SJCRH30 (cell line): ENCODE data around the gene SDK2. TPM values are rescaled to one million over a fixed set of nuclear protein-coding genes. Genes with fewer than 3 reads are reported as not detected.
"Not testable (repeated sequence)": the region's sequence is repeated elsewhere in the genome, so short reads cannot be mapped to it uniquely, and the experiment has no call there.

Experiments used
- DNase-seq, 2 experiments: peaks; one replicate each; pipeline ENCODE4 v3.0.0-alpha.2; 2015 to 2020
- H3K27ac ChIP-seq: fragments of 250-450 bp; sonication (Bioruptor Pico); 2 replicates; pipeline ENCODE4 v1.5.1; 2020; ENCODE audit warnings: mild to moderate bottlenecking, moderate library complexity
- H3K27me3 ChIP-seq: fragments of 250-450 bp; sonication (Bioruptor Pico); 2 replicates; pipeline ENCODE4 v1.5.1; 2020; ENCODE audit warnings: mild to moderate bottlenecking, moderate library complexity
- H3K36me3 ChIP-seq: fragments of 250-450 bp; sonication (Bioruptor Pico); 2 replicates; pipeline ENCODE4 v1.5.1; 2020; ENCODE audit warnings: mild to moderate bottlenecking, moderate library complexity
- H3K4me1 ChIP-seq: fragments of 250-450 bp; sonication (Bioruptor Pico); 2 replicates; pipeline ENCODE4 v1.5.1; 2020; ENCODE audit warnings: mild to moderate bottlenecking, moderate library complexity
- H3K4me3 ChIP-seq: fragments of 250-450 bp; sonication (Bioruptor Pico); 2 replicates; pipeline ENCODE4 v1.5.1; 2020; ENCODE audit warnings: mild to moderate bottlenecking, moderate library complexity
- H3K9me3 ChIP-seq: fragments of 250-450 bp; sonication (Bioruptor Pico); replicated peaks from 2 replicates; pipeline ENCODE4 v1.5.1; 2020; ENCODE audit warnings: mild to moderate bottlenecking, moderate library complexity
- total RNA-seq: library from RNA; depleted of rRNA; stranded (reverse); fragments of >200 nt; shearing (Covaris generic); gene quantifications from 2 replicates; pipeline ENCODE4 v1.2.3, GENCODE V29; 2014

Gene SDK2
- total RNA-seq, 1 experiment from 2014 or later = 15.2 TPM

DNA sequence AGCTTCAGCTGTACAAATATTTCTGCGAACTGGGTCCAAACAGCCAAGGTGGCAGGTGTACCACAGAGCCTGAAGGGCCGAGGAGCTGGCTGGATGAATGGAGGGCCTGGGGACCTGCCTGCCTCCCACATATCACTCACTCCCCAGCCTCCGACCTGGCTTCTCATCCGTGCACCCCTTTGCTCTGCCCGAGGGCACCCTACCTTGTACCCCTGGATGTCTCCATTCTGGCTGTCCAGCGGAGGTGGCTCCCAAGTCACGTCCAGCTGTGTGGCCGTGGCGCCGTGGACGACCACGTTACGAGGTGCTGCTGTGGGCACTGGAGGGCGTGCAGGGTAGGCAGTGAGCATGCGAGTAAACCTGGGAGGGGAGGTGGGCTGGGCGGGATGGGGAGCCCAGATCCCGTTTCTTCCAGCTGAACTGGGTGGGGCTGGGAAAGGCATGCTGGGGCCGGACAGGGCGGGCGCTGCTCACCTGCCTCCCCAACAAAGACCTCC lies 265.2 kb downstream of the SDK2 start:
- Histone ChIP-seq H3K9me3 (no peaks in the 10 kb centered on the region), H3K4me3 (no peak overlapping the region), H3K27me3 (no peaks in the 10 kb centered on the region), H3K4me1 (no peaks in the 10 kb centered on the region), H3K27ac (no peak overlapping the region), H3K36me3 (no peaks in the 10 kb centered on the region)
- DNase-seq = no peak

DNA sequence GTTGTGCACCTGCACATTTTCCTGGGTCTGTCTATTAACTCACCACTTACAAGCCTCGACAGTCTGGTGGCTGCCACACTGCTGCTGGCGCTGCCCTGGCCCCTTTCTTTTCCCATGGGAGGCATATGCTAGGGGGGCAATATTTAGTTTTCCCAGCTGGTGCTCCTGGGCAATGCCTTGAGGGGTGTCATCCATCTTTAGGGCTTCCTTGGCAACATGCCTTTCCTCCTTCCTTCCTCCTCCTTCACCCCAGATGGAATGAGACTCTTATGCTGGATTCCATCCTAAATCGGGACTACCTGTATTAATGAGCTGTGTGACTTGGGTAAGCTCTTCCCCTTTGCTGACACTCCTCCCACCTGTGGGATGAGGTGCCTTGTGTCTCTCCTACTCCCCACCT lies 267.6 kb downstream of the SDK2 start:
- no peak for DNase-seq
- H3K27ac ChIP-seq = no peak overlapping the region
- H3K9me3 ChIP-seq = no peaks in the 10 kb centered on the region
- no peaks in the 10 kb centered on the region for H3K36me3 ChIP-seq
- no peak overlapping the region for H3K4me3 ChIP-seq
- H3K27me3 ChIP-seq = no peaks in the 10 kb centered on the region
- no peaks in the 10 kb centered on the region for H3K4me1 ChIP-seq

DNA sequence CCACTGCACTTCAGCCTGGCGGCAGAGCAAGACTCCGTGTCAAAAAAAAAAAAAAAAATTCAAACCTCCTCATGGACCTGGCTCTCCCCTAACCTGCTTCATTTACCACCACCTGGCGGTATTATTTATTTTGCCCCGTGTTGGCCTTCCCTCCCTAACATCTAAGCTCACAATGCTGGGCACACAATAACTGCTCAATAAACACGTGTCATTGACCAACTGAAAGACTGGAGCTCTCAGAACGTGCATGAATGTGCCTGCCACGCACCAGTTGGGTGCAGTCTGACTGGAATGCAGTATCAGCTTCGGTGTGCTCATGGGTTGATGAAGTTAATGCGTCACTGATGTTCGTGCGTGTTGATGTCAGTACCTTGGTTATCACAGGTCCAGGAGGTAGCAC lies 268.1 kb downstream of the SDK2 start:
- no peaks in the 10 kb centered on the region for H3K27me3 ChIP-seq
- H3K4me3 ChIP-seq = no peak overlapping the region
- H3K27ac ChIP-seq = no peak overlapping the region
- H3K9me3 ChIP-seq = no peaks in the 10 kb centered on the region
- no peaks in the 10 kb centered on the region for H3K4me1 ChIP-seq
- no peak for DNase-seq
- H3K36me3 ChIP-seq = no peaks in the 10 kb centered on the region

DNA sequence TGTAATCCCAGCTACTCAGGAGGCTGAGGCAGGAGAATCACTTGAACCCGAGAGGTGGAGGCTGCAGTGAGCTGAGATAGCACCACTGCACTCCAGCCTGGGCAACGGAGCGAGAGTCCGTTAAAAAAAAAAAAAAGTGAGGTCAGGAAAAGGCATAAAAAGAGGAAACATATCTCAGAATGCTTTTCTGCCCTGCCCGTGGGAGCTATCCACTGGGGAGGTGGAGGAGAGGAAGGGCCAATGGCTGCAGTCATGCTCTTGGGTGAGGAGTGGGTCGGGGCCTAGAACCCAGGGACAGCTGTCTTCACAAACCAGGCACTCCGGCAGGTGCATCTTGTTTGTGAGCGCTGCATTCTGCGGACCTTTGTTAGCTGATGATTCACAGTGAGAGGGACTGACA lies 272.4 kb downstream of the SDK2 start:
- DNase-seq = no peak
- H3K36me3 ChIP-seq = no peaks in the 10 kb centered on the region
- H3K4me3 ChIP-seq = no peak overlapping the region

DNA sequence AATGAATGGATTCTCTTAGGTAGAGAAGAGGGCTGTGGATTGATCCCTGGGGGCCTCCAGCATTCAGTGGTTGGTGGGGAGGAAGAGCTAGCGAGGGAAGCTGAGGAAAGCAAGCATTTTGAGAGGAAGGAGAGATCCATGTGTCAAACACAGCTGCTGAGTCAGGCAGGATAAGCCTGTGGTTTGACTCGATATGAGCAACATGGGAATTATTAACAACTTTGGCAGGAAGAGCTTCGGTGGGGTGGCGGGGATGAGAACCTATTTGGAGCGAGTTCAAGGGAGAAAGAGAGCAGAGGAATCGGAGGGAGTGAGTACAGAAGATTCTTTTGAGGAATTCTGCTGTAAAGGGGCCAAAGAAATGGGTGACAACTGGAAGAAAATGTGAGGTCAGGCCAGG lies 273.0 kb downstream of the SDK2 start:
- no peaks in the 10 kb centered on the region for H3K27me3 ChIP-seq
- DNase-seq = no peak
- no peak overlapping the region for H3K4me3 ChIP-seq
- H3K4me1 ChIP-seq = no peaks in the 10 kb centered on the region
- no peaks in the 10 kb centered on the region for H3K36me3 ChIP-seq
- no peak overlapping the region for H3K27ac ChIP-seq
- H3K9me3 ChIP-seq = no peaks in the 10 kb centered on the region

More for the DNA sequence above, 272.4 kb downstream of the SDK2 start:
- Histone ChIP-seq H3K4me1 (no peaks in the 10 kb centered on the region), H3K27ac (no peak overlapping the region), H3K9me3 (no peaks in the 10 kb centered on the region), H3K27me3 (no peaks in the 10 kb centered on the region)

DNA sequence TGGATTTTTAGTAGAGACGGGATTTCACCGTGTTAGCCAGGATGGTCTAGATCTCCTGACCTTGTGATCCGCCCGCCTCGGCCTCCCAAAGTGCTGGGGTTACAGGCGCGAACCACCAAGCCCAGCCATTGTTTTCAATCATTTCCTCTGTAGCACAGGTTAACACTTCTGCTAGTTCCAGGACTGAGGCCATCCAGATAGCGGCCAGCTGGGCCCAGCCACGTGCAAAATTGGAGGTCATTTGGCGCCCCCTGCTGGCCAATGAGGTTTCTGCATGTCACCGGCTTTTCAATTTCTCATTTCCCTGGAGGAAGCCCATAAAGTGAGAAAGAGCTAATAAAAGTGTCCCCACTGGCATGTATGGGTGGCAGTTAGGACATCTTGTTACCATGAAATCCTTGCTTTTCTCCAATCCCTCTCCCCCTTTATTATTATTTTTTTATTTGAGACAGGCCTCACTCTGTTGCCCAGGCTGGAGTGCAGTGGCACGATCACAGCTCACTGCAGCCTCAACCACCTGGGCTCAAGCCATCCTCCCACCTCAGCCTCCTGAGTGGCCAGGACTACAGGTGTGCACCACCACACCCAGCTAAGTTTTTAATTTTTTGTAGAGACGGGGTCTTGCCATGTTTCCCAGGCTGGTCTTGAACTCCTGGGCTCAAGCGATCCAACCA lies 274.3 kb downstream of the SDK2 start:
- H3K9me3 ChIP-seq, H3K4me3 ChIP-seq, H3K4me1 ChIP-seq, H3K27ac ChIP-seq, H3K36me3 ChIP-seq, H3K27me3 ChIP-seq: not testable (repeated sequence)
- peak; percentile 77 to 89 for DNase-seq

DNA sequence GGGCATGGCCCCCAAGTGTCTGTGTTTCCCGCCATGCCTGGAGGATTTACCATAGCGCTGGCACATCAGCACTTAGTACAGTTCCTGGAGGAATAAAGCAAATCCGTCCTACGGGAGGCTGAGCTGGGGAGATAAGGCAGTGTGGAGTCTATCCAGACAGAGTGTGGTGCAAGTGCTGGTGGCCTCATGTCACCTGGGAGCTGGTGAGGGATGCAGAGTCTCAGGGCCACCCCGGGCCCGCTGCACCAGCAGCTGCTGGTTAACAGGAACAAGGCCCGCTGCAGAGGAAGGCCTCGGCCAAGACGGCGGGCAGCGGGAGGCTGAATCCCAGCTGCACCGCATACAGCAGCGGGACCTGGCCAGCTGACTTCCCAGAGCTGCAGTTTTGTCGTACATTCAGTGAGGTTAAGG lies 275.1 kb downstream of the SDK2 start:
- H3K4me1 ChIP-seq = no peaks in the 10 kb centered on the region
- DNase-seq = no peak
- H3K9me3 ChIP-seq = no peaks in the 10 kb centered on the region
- H3K27me3 ChIP-seq = no peaks in the 10 kb centered on the region
- H3K4me3 ChIP-seq = no peak overlapping the region
- H3K36me3 ChIP-seq = no peaks in the 10 kb centered on the region
- no peak overlapping the region for H3K27ac ChIP-seq

DNA sequence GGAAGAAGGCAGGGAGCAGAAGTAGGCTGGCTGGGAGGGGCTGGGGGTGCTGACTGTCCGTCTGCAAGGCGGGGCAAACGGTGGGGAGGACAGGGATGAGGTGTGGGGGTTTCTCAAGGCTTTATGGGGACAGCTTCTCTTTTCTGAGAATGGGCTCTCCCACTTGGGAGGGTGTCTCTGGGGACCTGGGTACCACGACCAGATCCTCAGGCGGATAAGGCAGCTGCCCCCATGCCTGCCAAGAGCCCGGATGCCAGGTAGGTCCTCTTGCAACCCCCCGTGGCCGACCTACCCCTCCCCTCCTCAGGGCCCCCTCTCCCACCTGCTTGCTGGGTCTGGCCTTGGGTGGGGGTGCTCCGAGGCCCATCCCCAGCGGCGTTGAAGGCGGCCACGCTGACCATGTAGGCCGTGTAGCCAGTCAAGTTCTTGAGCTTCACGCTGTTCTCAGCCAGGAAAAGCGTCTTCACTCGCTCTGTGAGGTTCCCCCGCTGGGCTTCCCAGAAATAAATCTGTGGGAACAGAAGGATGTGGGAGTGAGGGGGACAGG lies 276.1 kb downstream of the SDK2 start:
- no peak overlapping the region for H3K27ac ChIP-seq
- no peak for DNase-seq
- H3K36me3 ChIP-seq = no peaks in the 10 kb centered on the region
- no peaks in the 10 kb centered on the region for H3K9me3 ChIP-seq
- H3K4me1 ChIP-seq = no peaks in the 10 kb centered on the region
- no peak overlapping the region for H3K4me3 ChIP-seq
- H3K27me3 ChIP-seq = no peaks in the 10 kb centered on the region

DNA sequence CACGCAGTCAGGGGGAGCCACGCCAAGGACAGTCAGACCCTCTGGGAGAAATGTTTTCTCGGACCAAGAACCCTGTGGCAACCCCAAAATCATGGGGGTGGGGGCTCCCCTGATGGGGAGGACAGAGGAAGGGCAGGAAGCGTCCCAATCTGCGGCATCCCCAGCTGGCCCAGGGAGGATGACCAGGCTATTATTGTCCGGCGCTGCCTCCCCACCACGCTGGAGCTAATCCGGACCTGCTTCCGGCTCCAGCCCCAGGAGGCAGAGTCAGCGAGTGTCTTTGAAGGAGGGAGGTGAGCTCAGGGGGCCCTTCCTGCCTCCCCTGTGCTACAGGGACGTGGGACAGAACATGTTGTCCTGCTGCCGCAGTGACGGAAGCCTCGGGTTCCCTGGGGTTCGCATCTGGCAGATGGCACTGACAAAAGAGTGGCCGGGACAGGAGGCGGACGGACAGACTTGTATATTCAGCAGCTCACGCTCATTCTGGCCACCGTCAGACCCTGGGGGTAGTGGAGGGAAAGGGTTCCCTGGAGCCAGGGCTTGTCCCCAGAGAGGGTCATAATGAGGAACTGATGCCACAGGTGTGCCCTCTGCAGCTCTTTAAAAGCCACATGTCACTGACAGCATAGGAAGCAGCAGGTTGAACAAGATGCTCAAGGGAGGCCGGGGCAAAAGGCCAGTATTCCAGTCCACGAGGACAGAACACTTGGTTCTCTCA lies 278.2 kb downstream of the SDK2 start:
- H3K27me3 ChIP-seq = no peaks in the 10 kb centered on the region
- no peak overlapping the region for H3K27ac ChIP-seq
- no peaks in the 10 kb centered on the region for H3K36me3 ChIP-seq
- DNase-seq = no peak
- H3K9me3 ChIP-seq = no peaks in the 10 kb centered on the region
- no peak overlapping the region for H3K4me3 ChIP-seq
- no peaks in the 10 kb centered on the region for H3K4me1 ChIP-seq

DNA sequence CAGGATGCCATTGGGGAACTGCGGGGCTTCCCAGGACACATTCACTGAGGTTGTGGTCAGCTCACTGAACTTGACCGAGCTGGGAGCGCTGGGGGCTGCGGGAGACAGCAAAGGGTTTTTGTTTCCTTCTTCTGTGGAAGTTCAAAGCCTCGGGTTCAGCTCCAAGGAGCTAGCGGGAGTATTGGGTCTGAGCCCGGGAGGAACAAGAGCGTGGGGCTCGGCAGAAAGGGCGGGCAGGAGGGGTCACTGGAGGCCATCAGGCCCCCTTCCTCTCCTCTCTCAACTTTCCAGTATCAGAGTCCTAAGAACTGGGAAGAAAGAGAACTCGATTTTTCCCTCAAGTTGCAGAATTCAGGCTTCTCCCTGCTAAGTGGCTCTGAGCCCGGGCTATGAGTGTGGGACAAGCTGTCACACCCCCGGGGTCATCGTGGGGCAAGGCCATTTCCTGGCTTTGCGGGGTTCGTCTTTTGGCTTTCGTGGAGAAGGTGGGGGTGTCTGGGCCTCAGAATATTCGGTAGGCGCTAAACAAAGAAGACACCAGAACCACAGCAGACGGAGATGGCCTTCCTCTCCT lies 278.9 kb downstream of the SDK2 start:
- no peaks in the 10 kb centered on the region for H3K4me1 ChIP-seq
- DNase-seq = no peak
- no peaks in the 10 kb centered on the region for H3K9me3 ChIP-seq
- no peak overlapping the region for H3K4me3 ChIP-seq
- no peak overlapping the region for H3K27ac ChIP-seq
- H3K36me3 ChIP-seq = no peaks in the 10 kb centered on the region
- no peaks in the 10 kb centered on the region for H3K27me3 ChIP-seq

DNA sequence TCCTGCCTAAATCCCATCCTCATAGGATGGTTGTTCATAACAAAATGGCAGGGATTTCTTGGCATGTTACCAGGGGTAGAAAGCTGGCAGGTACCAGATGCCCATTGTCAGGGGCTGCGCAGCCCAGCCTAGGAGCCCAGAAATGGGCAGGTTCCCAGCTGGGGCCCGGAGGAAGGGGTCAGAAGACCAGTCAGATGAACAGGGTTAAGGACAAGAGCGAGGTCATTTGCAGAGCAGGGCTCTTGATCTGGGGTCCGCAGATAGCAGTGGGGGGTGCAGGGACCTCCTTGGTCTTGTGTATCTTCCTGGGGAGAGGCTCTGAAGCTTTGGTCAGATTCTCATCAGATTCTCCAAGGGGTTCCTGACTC lies 280.1 kb downstream of the SDK2 start:
- Histone ChIP-seq H3K4me3 (no peak overlapping the region), H3K27ac (no peak overlapping the region), H3K4me1 (no peaks in the 10 kb centered on the region), H3K9me3 (no peaks in the 10 kb centered on the region), H3K27me3 (no peaks in the 10 kb centered on the region), H3K36me3 (no peaks in the 10 kb centered on the region)
- no peak for DNase-seq

DNA sequence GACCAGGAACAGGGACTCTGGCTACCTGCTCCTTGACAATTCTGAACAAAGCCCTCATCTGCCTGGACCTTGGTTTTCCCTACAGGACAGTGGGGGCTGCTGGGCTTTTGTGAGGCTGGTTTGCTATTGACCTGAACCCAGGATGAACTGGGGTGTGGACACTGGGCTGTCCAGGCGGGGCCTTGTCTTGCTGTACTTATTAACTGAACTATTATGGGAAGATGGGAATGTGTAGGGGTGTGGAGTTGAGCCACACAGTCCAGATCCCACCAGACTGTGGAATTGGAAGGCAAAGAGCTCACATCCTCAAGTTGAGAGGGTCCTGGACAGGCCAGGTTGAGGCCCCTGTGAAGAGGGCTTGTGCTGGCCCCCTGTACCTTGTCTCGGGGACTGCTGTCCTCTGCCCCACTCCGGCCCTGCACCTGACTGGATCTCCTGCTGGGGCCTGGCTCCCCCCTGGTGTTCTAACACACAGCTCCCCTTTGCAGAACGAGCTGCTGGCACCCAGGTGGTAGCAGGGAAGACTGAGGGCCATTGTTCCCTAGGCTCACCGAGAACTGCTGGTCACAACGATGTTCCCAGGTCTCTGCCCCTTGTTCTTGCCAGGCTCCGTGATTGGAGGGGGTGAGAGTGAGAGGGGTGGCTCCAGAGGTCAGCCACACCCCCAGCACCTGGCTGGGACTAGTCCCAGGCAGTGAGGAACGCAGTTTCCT lies 280.6 kb downstream of the SDK2 start:
- H3K36me3 ChIP-seq = no peaks in the 10 kb centered on the region
- H3K4me1 ChIP-seq = no peaks in the 10 kb centered on the region
- no peak for DNase-seq
- no peaks in the 10 kb centered on the region for H3K27me3 ChIP-seq
- H3K4me3 ChIP-seq = no peak overlapping the region
- H3K9me3 ChIP-seq = no peaks in the 10 kb centered on the region
- H3K27ac ChIP-seq = no peak overlapping the region

DNA sequence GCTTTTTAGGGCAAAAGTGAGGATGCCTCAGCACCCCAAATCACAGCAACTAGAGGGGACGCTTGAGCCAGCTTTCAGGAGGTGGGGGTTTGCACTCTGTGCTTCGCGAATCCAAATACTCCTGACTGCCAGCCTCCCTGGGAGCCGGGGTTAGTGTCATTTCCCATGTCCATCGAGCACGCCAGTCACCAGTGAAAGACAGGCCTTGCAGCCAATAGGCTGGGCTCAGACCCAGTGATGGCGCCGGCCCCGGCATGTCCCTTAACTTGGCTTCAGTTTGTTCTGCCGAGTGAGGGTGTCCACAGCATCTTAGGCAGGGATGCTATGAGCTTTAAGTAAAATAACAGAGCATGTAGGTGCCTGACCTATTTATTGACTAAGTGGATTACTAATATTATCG lies 281.5 kb downstream of the SDK2 start:
- Histone ChIP-seq H3K27ac (no peak overlapping the region), H3K4me3 (no peak overlapping the region), H3K27me3 (no peaks in the 10 kb centered on the region), H3K4me1 (no peaks in the 10 kb centered on the region), H3K9me3 (no peaks in the 10 kb centered on the region), H3K36me3 (no peaks in the 10 kb centered on the region)
- no peak for DNase-seq

DNA sequence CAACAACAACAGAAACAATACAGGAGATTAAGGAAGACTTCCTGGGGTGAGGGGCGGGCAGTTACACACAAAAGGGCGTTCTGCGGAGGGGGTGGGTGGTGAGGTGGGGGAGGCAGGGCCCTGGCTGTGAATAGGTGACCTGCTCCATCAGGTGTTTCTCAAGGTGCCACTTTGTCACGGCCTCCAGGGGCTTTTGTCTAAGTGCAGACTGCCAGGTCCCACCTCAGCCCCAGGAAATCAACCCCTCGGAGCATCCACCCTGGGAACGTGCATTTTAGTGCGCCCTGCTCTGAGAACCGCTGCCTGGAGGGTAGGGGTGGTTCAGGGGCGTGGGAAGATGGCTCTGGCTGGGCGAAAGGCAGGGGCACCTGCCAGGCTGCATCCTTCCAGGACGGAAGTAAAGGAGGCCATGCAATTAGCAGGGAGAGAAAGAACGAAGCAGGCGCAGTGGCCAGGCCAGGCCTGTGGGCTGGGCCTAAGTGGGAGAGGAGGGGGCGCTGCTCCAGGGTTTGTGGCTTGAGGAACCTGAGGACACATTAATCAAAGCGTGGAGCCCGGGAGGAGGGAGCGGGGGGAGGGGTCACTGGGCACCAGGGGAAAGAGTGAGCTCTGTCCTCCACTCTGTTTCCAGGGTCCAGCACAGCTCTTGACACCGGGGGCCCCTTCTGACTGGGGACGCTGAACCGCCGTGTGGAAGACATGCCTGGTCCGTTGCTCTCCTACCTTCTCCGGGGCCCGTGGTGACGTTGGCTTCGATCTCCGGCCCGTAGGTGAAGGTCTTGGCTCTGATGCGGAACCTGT lies 283.1 kb downstream of the SDK2 start:
- no peaks in the 10 kb centered on the region for H3K27me3 ChIP-seq
- no peaks in the 10 kb centered on the region for H3K36me3 ChIP-seq
- H3K27ac ChIP-seq = no peak overlapping the region
- DNase-seq = no peak
- no peaks in the 10 kb centered on the region for H3K4me1 ChIP-seq
- H3K4me3 ChIP-seq = no peak overlapping the region
- no peaks in the 10 kb centered on the region for H3K9me3 ChIP-seq
